HepG2 (cell line): ENCODE measurements around the gene SGMS1. TPM values are rescaled to one million over a fixed set of nuclear protein-coding genes. Genes with fewer than 3 reads are reported as not detected.

Source experiments
- ATAC-seq: fragments of 200-7000 bp; cut with Tn5 transposase; 3 replicates; pipeline ENCODE4 v1.9.1; 2020; ENCODE audit warnings: mild to moderate bottlenecking, moderate library complexity
- BruUV-seq: library from RNA; stranded (reverse); fragments of 400-500 nt; replicated peaks from 2 replicates; lab custom pipeline; 2021; lab: Mats Ljungman, UMichigan
- CTCF ChIA-PET: fragments of 300-600 bp; formaldehyde crosslinking; extraction: SDS; loops from one replicate; lab custom pipeline; 2021; ENCODE audit warnings: low total read pairs, inconsistent platforms, low intra/inter-chr PET ratio; lab: Yijun Ruan, JAX
- POLR2A ChIA-PET: fragments of 350-600 bp; sonication (Branson Sonifier 250); formaldehyde crosslinking; loops from one replicate; lab custom pipeline; 2020; ENCODE audit warnings: antibody characterized with exemption, inconsistent platforms; lab: Yijun Ruan, JAX
- DNase-seq: peaks from one replicate; pipeline ENCODE4 v3.0.0-alpha.2; 2015; ENCODE audit warnings: low spot score
- FAIRE-seq: peaks from 3 replicates; lab custom pipeline; 2011; peaks lifted over from hg19 to GRCh38; lab: Jason Lieb, UNC
- H2AFZ ChIP-seq: one replicate; pipeline ENCODE4 v1.6.1; 2011; ENCODE audit warnings: low read length, inconsistent platforms
- H3K27ac ChIP-seq: fragments of 300-600 bp; 3 replicates; pipeline ENCODE4 v1.8.0; 2011; ENCODE audit warnings: mixed run types, mild to moderate bottlenecking, mixed read lengths, low read length, inconsistent platforms; ENCODE audit not compliant: insufficient read depth; ENCODE audit errors: extremely low read length
- H3K27me3 ChIP-seq, 2 experiments: fragments of 200-600 bp in 1 of 2; 2 replicates in 1 of 2; 3 replicates in 1 of 2; pipeline versions ENCODE4 v1.6.0 to v1.8.0; 2011; ENCODE audit warnings: low read length in 2 of 2, mild to moderate bottlenecking in 2 of 2, moderate library complexity in 2 of 2, inconsistent platforms in 1 of 2; ENCODE audit not compliant: insufficient read depth in 2 of 2, control insufficient read depth in 1 of 2
- H3K36me3 ChIP-seq, 2 experiments: fragments of 200-600 bp in 1 of 2; replicated peaks in 1 of 2; 2 replicates in 1 of 2; 3 replicates in 1 of 2; pipeline versions ENCODE4 v1.5.1 to v1.8.0; 2011; ENCODE audit warnings: low read length in 2 of 2, inconsistent platforms in 1 of 2; ENCODE audit not compliant: insufficient read depth in 2 of 2, control insufficient read depth in 1 of 2
- H3K4me1 ChIP-seq: 2 replicates; pipeline ENCODE4 v1.5.1; 2012; ENCODE audit warnings: low read length, inconsistent platforms; ENCODE audit not compliant: insufficient read depth
- H3K4me2 ChIP-seq: 2 replicates; pipeline ENCODE4 v1.6.0; 2011; ENCODE audit warnings: low read depth, low read length, inconsistent platforms
- H3K4me3 ChIP-seq, 3 experiments: fragments of 200-600 bp in 1 of 3; sonication (generic), shearing (Covaris generic) in 1 of 3; replicated peaks in 1 of 3; 2 replicates each; pipeline ENCODE4 v1.5.1; 2011 to 2016; ENCODE audit warnings: low read length in 3 of 3, inconsistent platforms in 2 of 3, low read depth in 2 of 3, mild to moderate bottlenecking in 2 of 3, control low read depth in 1 of 3, mixed read lengths in 1 of 3; ENCODE audit not compliant: insufficient read depth in 1 of 3
- H3K79me2 ChIP-seq: one replicate; pipeline ENCODE4 v1.6.1; 2011; ENCODE audit warnings: low read length, inconsistent platforms; ENCODE audit not compliant: insufficient read depth
- H3K9ac ChIP-seq: 2 replicates; pipeline ENCODE4 v1.6.0; 2011; ENCODE audit warnings: mild to moderate bottlenecking, low read depth, low read length, inconsistent platforms; ENCODE audit not compliant: insufficient read depth
- H3K9me3 ChIP-seq: 2 replicates; pipeline ENCODE4 v1.5.1; 2012; ENCODE audit warnings: mild to moderate bottlenecking, low read length
- H4K20me1 ChIP-seq: 2 replicates; pipeline ENCODE4 v1.6.0; 2011; ENCODE audit warnings: inconsistent platforms, mild to moderate bottlenecking, low read length, moderate library complexity; ENCODE audit not compliant: insufficient read depth
- ATAD3A ChIP-seq: sonication (generic); formaldehyde crosslinking; IDR thresholded peaks from 2 replicates; pipeline ENCODE4 v1.4.0; 2020; ENCODE audit warnings: missing genetic modification reagents
- ELF4 ChIP-seq: sonication (generic); formaldehyde crosslinking; IDR thresholded peaks from 2 replicates; pipeline ENCODE4 v1.5.0; 2020; ENCODE audit warnings: missing genetic modification reagents, mild to moderate bottlenecking, moderate library complexity, borderline replicate concordance
- ESRRA ChIP-seq: sonication (generic); formaldehyde crosslinking; IDR thresholded peaks from 2 replicates; pipeline ENCODE4 v1.5.1; 2020; ENCODE audit warnings: mild to moderate bottlenecking, low read depth, missing genetic modification reagents
- GATAD2A ChIP-seq: IDR thresholded peaks from 2 replicates; pipeline ENCODE4 v1.6.1; 2016
- JUN ChIP-seq: sonication (generic); formaldehyde crosslinking; IDR thresholded peaks from 2 replicates; pipeline ENCODE4 v1.4.0; 2020; ENCODE audit warnings: mild to moderate bottlenecking, missing genetic modification reagents
- JUNB ChIP-seq: sonication (generic); formaldehyde crosslinking; IDR thresholded peaks from 2 replicates; pipeline ENCODE4 v1.8.0; 2022; ENCODE audit warnings: missing genetic modification reagents, mild to moderate bottlenecking, borderline replicate concordance
- MYNN ChIP-seq: sonication (generic); formaldehyde crosslinking; IDR thresholded peaks from 2 replicates; pipeline ENCODE4 v1.4.0; 2020; ENCODE audit warnings: mild to moderate bottlenecking, low read depth, missing genetic modification reagents
- NPAS2 ChIP-seq: sonication (generic); formaldehyde crosslinking; IDR thresholded peaks from 2 replicates; pipeline ENCODE4 v1.8.0; 2022; ENCODE audit warnings: mild to moderate bottlenecking, missing genetic modification reagents, borderline replicate concordance
- RFX1 ChIP-seq: fragments of 450-650 bp; IDR thresholded peaks from 2 replicates; pipeline ENCODE4 v1.6.1; 2017
- SALL2 ChIP-seq: sonication (generic); formaldehyde crosslinking; IDR thresholded peaks from 2 replicates; pipeline ENCODE4 v1.8.1; 2023; ENCODE audit warnings: mild to moderate bottlenecking, missing genetic modification reagents, inconsistent platforms
- SMAD9 ChIP-seq: sonication (generic); formaldehyde crosslinking; IDR thresholded peaks from 2 replicates; pipeline ENCODE4 v1.5.1; 2020; ENCODE audit warnings: mild to moderate bottlenecking, missing genetic modification reagents
- TARDBP ChIP-seq: sonication (generic); formaldehyde crosslinking; IDR thresholded peaks from 2 replicates; pipeline ENCODE4 v1.8.0; 2022; ENCODE audit warnings: mild to moderate bottlenecking, missing genetic modification reagents
- TP53 ChIP-seq: sonication (generic); formaldehyde crosslinking; conservative IDR thresholded peaks from 2 replicates; pipeline ENCODE4 v1.4.0; 2020; ENCODE audit warnings: missing genetic modification reagents
- ZFP36L2 ChIP-seq: sonication (generic); formaldehyde crosslinking; IDR thresholded peaks from 2 replicates; pipeline ENCODE4 v1.4.0; 2020; ENCODE audit warnings: missing genetic modification reagents
- ZFYVE20 ChIP-seq: sonication (generic); formaldehyde crosslinking; IDR thresholded peaks from 2 replicates; pipeline ENCODE4 v1.8.0; 2023; ENCODE audit warnings: low read depth, mild to moderate bottlenecking, moderate library complexity, missing genetic modification reagents, borderline replicate concordance
- ZNF180 ChIP-seq: sonication (generic); formaldehyde crosslinking; IDR thresholded peaks from 2 replicates; pipeline ENCODE4 v1.4.0; 2020; ENCODE audit warnings: low read depth, missing genetic modification reagents, borderline replicate concordance
- ZNF788 ChIP-seq: sonication (generic); formaldehyde crosslinking; IDR thresholded peaks from 2 replicates; pipeline ENCODE4 v1.5.0; 2020; ENCODE audit warnings: mild to moderate bottlenecking, missing genetic modification reagents, borderline replicate concordance
- WGBS: methylation state at CpG from one replicate; pipeline ENCODE4 v1.1.6; 2017; ENCODE audit warnings: low lambda C conversion rate; 5-methylcytosine and 5-hydroxymethylcytosine counted together
- in situ Hi-C: cut with HindIII; loops from 2 replicates; pipeline ENCODE4 v1.10.0; 2017; ENCODE audit warnings: low pct_unique_long_range_greater_than_20kb; ENCODE audit not compliant: extremely low pct_ligation_motif_present
- intact Hi-C: fragments of 100-400 bp; cut with micrococcal nuclease; formaldehyde crosslinking; loops from one replicate; pipeline ENCODE4 v1.10.0; 2022; ENCODE audit not compliant: unreplicated experiment
- polyA plus RNA-seq, 8 experiments: library from polyadenylated mRNA; depleted of rRNA in 3 of 8; stranded (reverse) in 7 of 8; unstranded in 1 of 8; fragments of >200 nt; fragmentation: Illumina TruSeq in 4 of 8; extraction: Trizol in 4 of 8; gene quantifications; 2 replicates each; pipeline versions ENCODE4 v1.2.1 to v1.2.3, GENCODE V29; 2011 to 2016; ENCODE audit warnings: low read depth in 4 of 8, missing spikeins in 1 of 8, mixed read lengths in 1 of 8; ENCODE audit not compliant: insufficient read depth in 1 of 8
- total RNA-seq, 5 experiments: library from RNA; depleted of rRNA; stranded (reverse); fragments of >200 nt; fragmentation: Illumina TruSeq; extraction: Trizol; gene quantifications; 2 replicates each; pipeline ENCODE4 v1.2.3, GENCODE V29; 2016; ENCODE audit warnings: low read depth in 1 of 5
- TF ChIP-seq, protein P1 (sequence below): sonication (generic); formaldehyde crosslinking; IDR thresholded peaks from 2 replicates; pipeline ENCODE4 v1.5.0; 2020; ENCODE audit warnings: mild to moderate bottlenecking, low read depth, missing genetic modification reagents, borderline replicate concordance
- TF ChIP-seq, protein P2 (sequence below): sonication (generic); formaldehyde crosslinking; IDR thresholded peaks from 2 replicates; pipeline ENCODE4 v1.4.0; 2020; ENCODE audit warnings: missing genetic modification reagents, mild to moderate bottlenecking, borderline replicate concordance
- TF ChIP-seq, protein P3 (sequence below): sonication (generic); formaldehyde crosslinking; IDR thresholded peaks from 2 replicates; pipeline ENCODE4 v1.4.0; 2020; ENCODE audit warnings: mild to moderate bottlenecking, missing genetic modification reagents

SGMS1 gene
- total and polyA plus RNA-seq, 2 of the 13 experiments (the other 11 are each of a cell fraction or from before 2014, with no cell fraction given), result 6.5 to 15.1 TPM

DNA sequence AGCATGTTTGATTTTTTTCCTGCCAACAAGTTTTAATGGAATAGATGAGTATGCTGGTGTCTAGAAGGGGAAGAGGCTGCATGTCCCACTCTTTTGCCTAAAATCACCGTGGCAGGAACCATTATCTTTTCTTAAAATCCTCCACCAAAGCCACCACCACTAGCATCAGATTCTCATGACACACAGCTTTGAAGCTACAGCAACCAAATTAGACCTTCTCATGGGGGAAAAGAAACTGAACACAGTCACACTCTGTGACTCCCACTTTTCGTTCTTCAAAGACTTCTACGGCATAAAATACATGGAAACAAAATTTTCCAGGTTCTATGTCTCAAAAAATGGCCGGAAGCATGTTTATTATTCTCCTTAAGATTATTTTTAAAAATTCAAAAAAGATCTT, 81.8 kb downstream of the SGMS1 start:
- Histone ChIP-seq H3K9me3 (no peaks in the 10 kb centered on the region), H3K27me3 (no peaks in the 10 kb centered on the region), H3K4me3 (no peak overlapping the region), H2AFZ (no peak overlapping the region), H3K79me2 (peaks cover 4% of the 10 kb centered on the region), H4K20me1 (no peaks in the 10 kb centered on the region), H3K36me3 (no peaks in the 10 kb centered on the region), H3K4me1 (peaks cover 34% of the 10 kb centered on the region), H3K4me2 (no peak overlapping the region), H3K9ac (no peak overlapping the region), H3K27ac (no peak overlapping the region)
- 99% methylated on average over 4 of the region's 4 CpGs for WGBS
- no TSS peak for BruUV-seq
- intact Hi-C loops, result no loop called here
- in situ Hi-C loops, result no loop called here
- ChIA-PET POLR2A (no interaction called here), CTCF (no interaction called here)
- ATAC-seq (no peak), FAIRE-seq (no peak), DNase-seq (no peak)
- TF ChIP-seq SMAD9 (CRISPR knock-in tag), result no peak
- TF ChIP-seq TARDBP (CRISPR knock-in tag), result no peak

DNA sequence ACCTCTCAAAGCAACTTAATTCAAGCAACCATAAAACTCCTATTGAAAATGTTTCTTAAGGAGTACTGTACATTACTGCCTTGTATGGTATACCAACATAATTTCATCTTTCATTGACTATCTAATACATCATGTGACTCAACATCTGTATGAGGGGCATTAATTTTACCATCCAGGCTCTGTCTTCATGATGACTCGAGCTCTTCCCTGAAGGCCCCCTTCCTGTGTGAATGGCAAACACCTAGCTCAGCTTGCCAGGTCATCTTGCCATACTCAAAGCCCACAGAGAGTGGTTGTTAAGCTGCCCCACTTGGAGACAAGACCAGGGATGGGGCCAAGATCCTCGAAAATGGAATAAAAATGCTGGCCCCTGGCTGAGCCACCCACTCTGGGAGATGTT, 82.4 kb downstream of the SGMS1 start:
- CTCF ChIA-PET, result no interaction called here
- WGBS, result 73% methylated on average over 2 of the region's 2 CpGs
- no peak for FAIRE-seq
- BruUV-seq, result no TSS peak
- Histone ChIP-seq H3K27ac (no peak overlapping the region), H3K36me3 (no peaks in the 10 kb centered on the region), H3K9me3 (no peaks in the 10 kb centered on the region), H3K27me3 (no peaks in the 10 kb centered on the region)
- TF ChIP-seq SALL2 (no peak), MYNN (CRISPR knock-in tag) (no peak), TP53 (CRISPR knock-in tag) (no peak), GATAD2A (CRISPR knock-in tag) (no peak), ZNF788 (CRISPR knock-in tag) (no peak), JUN (no peak), SMAD9 (CRISPR knock-in tag) (no peak), ATAD3A (CRISPR knock-in tag) (no peak), RFX1 (no peak), ZNF180 (CRISPR knock-in tag) (no peak), JUNB (CRISPR knock-in tag) (no peak), ZFYVE20 (CRISPR knock-in tag) (no peak), ESRRA (CRISPR knock-in tag) (no peak), NPAS2 (no peak), ZFP36L2 (no peak), ELF4 (no peak)
- TF ChIP-seq, protein P1, sequence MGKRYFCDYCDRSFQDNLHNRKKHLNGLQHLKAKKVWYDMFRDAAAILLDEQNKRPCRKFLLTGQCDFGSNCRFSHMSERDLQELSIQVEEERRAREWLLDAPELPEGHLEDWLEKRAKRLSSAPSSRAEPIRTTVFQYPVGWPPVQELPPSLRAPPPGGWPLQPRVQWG (CRISPR knock-in tag), result no peak
- TF ChIP-seq, protein P2, sequence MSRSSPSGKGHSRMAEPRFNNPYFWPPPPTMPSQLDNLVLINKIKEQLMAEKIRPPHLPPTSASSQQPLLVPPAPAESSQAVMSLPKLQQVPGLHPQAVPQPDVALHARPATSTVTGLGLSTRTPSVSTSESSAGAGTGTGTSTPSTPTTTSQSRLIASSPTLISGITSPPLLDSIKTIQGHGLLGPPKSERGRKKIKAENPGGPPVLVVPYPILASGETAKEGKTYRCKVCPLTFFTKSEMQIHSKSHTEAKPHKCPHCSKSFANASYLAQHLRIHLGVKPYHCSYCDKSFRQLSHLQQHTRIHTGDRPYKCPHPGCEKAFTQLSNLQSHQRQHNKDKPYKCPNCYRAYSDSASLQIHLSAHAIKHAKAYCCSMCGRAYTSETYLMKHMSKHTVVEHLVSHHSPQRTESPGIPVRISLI (CRISPR knock-in tag), result no peak
- TF ChIP-seq, protein P3, sequence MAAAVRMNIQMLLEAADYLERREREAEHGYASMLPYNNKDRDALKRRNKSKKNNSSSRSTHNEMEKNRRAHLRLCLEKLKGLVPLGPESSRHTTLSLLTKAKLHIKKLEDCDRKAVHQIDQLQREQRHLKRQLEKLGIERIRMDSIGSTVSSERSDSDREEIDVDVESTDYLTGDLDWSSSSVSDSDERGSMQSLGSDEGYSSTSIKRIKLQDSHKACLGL (CRISPR knock-in tag), result no peak
- TF ChIP-seq, all 625 proteins: peak for 0
- in situ Hi-C loops (no loop called here), intact Hi-C loops (no loop called here)
- DNase-seq (no peak), ATAC-seq (no peak)
- H3K4me2 ChIP-seq, result no peak overlapping the region
- peaks cover 4% of the 10 kb centered on the region for H3K79me2 ChIP-seq
- H3K4me1 ChIP-seq, result peaks cover 34% of the 10 kb centered on the region
- H2AFZ ChIP-seq, result no peak overlapping the region
- no peak overlapping the region for H3K9ac ChIP-seq
- H3K4me3 ChIP-seq, result no peak overlapping the region
- H4K20me1 ChIP-seq, result no peaks in the 10 kb centered on the region
- POLR2A ChIA-PET, result no interaction called here
